Stromal cell of bone marrow (primary cell): ENCODE measurements around the gene UROC1.
A peak's percentile ranks its signal among the peaks of the same experiment; 100 is the strongest.
"Not testable (repeated sequence)": the region's sequence is repeated elsewhere in the genome, so short reads cannot be mapped to it uniquely, and the experiment has no call there.

Experiments
- DNase-seq: peaks from one replicate; pipeline ENCODE4 v3.0.0-alpha.2; 2012; ENCODE audit warnings: low read depth

The UROC1 gene

DNA sequence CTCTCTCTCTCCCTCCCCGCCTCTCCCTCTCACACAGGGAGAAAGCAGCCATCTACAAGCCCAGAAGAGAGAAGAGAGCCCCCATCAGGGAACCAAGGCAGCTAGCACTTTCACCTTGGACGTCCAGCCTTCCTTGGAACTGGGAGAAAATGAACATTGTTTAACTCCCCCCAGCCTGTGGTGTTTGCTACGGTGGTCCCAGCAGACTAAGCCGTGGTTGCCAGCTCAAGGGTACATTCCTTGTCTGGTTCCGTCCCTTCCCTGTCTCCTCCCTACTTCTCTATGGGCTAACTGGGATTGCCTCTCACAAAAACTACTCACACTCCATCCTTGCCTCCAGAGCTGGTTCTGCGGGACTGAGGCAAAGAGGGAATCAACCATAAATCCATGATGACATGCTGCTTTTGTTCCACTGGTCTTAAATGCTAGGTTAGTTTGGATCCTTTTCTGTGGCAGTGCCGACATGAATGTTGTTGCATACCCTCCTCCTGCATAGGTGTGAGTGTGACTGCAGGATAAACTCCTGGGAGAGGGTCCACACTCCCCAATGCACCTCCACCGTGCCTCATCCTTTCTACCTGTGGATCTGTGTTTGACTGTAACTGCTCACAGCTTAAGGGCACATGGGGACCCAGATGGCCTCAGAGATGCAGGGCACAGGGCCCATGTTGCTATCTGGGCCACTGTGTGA lies 29.1 kb upstream of the UROC1 start:
- no peak for DNase-seq

DNA sequence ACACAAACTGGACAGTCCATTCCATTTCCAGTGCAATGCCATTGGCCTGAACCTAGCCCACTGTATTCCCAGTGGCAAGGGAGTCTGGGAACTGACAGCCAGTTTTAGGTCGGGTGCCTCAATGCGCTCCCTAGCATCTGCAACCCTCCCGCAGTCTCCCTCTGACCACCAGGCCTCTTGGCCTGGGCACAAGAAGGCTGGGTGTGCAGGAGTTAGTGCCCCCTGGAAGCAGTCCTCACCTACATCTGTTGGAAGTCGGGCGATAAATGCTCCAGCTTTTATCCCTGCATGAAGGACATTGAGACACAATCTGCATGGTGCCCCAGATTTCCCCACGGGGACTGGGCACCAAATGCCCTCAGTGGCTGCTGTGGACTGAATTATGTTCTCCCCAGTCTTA lies 28.4 kb upstream of the UROC1 start:
- DNase-seq, result no peak

DNA sequence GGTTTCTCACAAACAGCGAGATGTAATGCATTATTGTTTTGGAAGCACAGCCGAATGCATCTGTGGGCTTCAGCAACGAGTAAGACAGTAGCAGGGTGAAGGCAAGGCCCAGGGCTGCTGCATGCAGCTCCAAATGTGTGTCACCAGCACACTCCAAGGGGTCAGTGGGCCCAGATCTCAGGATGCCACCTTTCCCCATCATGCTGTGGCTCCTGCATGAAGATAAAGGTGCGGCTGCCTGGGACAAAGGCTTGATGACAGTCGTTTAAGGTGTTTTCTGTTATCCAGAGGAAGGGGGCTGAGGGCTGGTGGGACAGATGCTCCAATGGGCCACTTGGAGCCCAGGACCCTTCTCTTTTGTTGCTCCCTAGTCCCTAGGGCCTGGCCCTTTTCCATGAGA lies 28.0 kb upstream of the UROC1 start:
- DNase-seq, result no peak

DNA sequence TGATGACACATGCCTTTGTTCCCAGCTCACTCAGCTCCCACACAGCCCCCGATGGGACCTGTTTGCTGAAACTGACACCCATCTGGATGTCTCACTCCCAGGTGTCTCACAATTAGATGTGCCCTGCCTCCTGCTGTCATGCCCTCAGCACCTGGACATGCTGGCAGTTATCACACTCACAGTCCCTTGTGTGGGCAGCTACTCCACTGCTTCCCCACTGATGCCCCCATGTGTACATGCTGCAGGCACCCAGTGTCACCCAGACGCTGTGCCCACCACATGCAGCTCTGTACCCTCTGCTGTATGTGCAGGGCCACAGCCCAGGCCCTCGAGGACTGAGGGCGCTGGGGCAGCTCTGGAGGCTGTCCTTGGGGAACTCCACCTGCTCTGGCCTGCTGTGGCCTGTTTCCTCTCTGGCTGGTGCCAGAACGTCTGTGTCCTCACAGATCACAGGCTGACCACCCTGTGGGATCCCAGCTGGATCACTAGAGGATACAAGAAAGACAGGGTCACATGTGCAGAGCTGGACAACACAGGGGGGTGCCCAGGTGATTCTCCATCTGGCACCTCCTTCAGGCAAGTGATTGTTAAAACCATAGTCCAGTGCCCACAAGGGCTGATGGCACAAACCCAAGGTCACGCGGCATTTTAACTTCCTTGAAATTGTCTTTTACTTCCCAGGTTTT lies 27.2 kb upstream of the UROC1 start:
- DNase-seq, result no peak

DNA sequence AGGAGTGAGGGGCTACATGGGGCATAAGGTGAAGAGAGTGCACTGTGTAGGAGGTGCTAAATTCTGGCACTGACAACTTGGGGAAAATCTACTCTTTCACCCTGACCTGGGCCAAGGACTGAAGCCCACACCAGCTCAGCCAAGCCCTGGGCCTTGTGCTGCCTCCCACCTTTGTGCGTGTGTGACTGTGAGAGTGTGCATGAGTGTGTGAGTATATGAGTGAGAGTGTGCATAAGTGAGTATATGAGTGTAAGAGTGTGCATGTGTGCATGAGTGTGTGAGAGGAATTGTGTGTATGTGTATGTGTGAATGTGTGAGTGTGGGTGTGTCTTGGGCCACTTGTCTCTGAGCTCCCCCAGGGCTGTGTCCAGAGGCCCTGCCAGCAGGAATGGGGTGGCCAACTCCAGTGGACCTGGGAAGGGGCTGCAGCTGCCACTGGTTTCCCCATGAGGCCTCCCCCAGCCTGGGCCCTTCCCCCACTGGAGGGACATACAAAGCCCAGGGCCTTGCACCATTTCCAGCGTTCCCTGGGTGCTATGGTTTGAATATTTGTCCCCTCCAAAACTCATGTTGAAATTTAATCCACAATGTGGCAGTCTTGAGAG lies 26.0 kb upstream of the UROC1 start:
- no peak for DNase-seq

DNA sequence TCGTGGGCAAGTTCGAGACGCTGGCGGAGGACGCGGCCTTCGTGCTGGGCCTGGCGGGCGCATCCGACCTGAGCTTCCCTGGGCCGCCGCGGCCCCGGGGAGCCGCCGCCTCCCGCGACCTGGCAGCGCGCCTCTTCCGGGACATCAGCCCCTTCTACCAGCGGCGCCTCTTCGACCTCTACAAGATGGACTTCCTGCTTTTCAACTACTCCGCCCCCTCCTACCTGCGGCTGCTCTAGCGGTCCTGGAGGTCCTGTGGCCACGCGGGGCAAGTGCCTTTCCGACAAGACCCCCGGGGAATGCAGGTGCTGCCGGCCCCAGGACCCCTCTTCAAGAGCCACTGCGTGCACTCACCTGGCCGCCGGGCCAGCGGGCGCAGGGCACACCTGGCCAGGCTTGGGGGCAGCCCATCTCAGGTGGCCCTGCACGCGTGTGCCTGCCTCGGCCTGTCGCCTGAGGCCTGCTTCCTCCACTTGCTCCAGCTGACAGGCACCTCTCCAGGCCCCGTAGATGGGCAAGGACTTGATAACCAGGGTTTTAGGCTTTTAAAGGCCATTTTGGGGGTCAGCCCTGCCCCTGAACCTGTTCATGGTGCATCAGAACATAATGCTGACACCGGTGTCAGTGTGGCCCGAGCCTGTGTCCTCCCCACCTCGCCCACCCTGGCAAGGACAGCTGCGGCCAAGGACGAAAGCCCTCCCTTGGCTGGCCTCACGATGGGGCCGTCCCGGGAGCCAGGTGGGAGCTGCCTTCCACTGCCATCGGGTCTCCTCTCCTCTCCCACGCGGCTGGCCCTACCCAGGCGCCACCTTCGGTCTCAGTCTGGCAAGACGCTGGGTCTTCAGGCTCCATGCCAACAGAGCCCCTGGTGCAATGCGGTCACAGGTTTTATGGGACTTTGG lies 25.0 kb upstream of the UROC1 start:
- no peak for DNase-seq

DNA sequence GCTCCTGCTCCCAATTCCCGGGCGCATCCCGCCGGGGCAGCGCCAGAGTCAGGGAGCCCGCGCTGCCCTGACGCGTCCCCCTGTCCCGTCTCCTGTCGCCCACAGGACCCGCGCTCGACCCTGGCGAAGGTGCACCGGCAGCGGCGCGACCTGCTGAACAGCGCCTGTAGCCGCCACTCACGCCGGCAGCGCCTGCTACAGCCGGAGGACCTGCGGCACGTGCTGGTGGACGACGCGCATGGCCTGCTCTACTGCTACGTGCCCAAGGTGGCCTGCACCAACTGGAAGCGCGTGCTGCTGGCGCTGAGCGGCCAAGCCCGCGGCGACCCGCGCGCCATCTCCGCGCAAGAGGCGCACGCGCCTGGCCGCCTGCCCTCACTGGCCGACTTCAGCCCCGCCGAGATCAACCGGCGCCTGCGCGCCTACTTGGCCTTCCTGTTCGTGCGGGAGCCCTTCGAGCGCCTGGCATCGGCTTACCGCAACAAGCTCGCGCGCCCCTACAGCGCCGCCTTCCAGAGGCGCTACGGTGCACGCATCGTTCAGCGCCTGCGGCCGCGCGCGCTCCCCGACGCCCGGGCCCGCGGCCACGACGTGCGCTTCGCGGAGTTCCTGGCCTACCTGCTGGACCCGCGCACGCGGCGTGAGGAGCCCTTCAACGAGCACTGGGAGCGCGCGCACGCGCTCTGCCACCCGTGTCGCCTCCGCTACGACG lies 24.2 kb upstream of the UROC1 start:
- DNase-seq, result no peak

DNA sequence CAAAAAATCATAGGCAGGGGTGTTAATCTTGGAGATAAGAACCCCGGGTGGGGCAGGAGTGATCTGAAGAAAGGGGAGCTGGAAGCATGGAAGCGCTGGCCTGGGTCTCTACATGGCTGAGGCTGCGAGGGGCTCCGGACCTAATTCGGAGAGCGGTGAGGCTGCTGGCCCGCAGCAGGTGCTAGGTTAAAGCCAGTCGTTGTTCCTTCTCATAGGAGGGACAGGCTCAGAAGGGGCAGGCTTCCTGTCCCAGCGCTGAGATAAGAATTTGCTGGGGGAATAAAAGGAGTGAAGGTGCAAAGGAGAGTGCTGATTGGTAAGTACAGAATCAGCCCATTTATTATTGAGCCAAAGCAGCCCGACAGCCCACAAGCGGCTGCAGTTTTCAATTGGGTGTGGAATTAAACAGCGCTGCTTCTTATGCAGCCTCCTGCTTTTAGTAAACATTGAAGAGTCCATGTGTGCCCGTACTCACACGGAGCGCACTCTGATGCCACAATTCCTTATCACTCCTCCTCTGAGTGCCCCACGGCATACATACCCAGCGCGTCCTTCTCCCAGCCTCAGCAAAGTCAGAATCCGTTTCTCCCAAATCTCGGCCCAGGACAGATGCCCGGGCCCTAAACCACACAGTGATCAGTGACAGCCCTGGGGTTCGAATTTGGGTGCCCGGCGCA lies 23.5 kb upstream of the UROC1 start:
- no peak for DNase-seq

DNA sequence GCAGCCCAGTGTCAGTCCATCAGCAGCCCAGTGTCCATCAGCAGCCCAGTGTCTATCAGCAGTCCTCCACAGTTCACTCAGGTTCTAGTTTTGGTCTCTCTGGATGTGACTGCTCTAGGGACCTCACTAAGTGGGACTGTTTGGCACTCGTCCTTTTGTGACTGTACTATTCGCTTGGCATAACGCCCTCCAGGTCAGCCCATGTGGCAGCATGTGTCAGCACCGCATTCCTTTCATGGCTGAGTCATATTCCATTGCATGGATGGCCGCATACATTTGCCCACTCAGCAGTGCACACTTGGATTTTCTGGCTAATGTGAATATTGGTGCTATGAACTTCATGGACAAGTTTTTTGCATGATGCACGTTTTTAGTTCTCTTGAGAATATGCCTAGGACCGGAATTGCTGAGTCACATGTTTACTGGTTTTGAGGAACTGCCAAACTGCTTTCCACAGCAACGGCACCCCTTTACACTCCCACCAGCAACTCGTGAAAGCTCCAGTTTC lies 22.8 kb upstream of the UROC1 start:
- DNase-seq, result peak; percentile 92

DNA sequence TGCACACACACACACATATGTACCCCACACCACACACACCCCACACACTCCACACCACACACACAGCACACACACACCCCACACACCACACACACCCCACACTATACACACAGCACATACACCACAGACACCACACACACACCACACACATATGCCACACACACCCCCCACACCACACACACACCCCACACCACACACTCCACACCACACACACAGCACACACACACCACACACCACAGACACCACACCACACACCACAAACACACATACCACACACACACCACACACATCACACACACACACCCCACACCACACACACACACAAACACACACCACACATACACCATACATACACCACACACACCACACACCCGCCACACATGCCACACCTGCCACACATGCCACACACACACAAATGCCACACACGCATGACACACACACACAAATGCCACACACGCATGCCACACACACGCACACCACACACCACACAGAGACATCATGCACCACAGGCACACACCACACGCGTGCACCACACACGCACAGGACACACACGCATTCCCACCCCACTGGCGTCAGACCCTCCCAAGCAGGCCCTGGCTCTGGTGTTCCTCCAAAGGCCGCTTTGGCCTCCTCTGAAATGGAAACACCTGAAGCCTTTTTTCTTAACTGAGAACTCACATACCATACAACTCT lies 22.1 kb upstream of the UROC1 start:
- DNase-seq, result no peak

DNA sequence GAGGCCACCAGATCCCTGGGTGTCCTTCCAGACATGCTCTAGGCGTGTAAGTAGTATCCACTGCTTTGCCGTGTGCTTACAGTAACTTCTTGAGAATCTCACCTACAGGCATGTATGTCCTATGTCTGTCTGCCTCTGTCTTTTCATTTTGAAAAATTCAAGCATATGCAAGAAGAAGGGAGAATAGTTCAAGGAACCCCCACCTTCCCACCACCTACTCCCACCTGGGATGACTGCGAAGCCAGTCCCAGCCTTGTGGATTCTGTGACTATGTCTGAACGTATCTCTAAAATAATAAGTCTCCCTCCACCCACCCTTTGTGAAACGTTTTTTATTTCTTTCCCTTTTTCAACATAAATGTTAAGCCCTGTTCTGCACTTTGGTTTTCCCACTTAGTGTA lies 21.4 kb upstream of the UROC1 start:
- no peak for DNase-seq

DNA sequence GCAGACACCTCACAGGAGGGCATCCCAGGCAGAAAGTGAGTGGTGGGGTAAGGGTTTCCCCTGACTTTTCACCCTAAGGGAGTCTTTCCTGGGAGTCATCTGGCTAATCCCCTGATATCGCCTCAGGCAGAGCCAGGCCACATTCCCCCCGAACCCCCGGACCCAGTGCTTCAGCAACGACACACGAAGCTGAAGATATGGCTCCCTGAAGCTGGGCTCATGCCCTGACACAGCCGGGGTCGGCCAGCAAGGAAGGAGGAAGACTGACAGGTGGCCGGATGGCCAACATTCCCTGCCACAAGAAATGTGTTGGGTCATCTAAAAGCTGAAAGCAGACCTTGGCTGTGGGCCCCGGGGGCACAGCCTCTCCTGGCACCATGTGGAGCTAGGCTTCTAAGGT lies 20.7 kb upstream of the UROC1 start:
- DNase-seq, result no peak

DNA sequence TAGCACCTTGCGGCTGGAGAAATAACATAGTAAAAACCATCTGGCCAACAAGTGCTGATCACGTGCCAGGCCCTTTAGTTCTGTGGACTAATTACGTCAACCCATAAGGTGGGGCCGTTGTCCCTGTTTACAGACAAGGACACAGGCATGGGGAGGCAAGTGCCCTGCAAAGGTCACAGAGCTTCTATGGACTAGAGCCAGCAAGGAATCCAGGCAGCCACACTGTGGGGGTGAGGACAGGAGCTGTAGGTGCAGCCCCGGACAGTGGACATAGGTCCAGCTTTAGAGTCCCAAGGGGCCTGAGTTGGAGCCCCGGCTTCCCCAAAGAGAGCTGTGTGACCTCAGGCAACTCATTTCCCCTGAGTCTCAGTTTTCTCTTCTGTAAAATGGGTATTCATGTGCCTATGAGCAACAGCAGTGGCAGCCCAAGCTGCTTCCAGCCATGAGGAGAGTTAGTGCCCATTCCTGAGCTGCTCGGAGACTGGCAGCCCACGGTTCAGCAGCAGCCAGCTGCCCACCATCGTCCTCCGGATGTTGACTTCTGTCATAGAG lies 20.2 kb upstream of the UROC1 start:
- DNase-seq, result no peak

DNA sequence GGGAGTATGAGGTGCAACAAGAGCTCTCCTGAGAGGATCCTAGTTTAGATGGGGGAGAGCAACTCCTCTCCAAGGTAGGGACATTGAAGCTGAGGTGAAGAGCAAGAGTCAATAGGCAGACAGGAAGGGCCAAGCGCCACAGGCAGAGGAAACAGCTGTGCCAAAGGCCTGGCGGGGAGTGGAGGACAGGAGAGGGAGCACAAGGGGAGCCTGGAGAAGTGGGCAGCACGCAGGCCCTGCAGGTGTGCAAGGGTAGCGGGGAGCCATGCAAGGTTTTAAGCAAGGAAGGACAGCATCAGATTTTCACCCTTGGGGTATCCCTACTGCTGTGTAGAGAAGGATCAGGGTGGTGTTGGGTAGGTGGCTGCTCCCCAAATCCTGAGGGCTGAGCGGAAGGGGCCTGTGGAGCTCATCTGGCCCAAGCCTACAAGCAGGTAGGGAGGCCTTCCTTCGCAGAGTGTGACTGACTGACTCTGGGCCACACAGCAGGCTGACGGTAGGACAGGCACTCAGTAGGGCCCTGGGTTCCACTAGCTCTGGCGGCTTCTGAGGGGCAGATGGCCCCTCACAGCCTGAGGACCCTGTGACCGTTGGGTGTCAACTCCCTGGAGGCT lies 19.6 kb upstream of the UROC1 start:
- no peak for DNase-seq

DNA sequence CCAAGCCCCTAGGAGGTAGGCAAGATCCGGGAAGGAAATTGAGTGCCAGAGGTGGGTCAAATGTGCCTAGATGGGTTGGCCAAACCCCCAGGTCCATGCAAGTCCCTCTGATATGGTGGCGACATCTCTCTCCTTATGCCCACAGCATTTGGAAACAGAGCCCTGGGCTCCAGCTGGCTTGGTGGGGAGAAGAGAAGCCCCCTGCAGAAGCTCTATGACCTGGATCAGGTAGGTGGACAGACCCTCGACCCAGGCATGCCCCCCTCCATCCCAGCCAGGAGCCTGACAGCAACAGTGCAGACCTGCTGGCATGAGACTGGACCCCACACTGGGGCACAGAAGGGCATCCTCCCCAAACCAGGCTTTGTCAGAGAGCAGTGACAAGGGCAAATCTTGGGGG lies 18.6 kb upstream of the UROC1 start:
- no peak for DNase-seq

DNA sequence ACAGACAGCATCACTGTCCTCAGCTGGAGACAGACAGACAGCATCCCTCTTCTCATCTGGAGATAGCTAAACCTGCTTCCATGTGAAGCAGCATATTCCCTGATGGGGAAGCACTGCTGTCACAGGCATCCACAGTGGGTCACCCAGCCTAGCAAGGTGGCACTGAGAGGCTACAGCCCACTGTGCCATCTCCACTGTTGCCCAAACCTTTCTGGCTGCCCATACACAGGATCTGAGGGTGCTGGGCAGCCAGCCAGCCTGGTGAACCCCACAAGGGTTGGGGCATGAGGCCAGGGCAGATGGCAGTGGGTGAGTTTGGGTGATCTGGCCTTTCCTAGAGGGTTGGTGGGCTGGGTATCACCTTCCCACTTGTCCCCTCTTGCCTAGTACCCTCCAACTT lies 18.1 kb upstream of the UROC1 start:
- no peak for DNase-seq

DNA sequence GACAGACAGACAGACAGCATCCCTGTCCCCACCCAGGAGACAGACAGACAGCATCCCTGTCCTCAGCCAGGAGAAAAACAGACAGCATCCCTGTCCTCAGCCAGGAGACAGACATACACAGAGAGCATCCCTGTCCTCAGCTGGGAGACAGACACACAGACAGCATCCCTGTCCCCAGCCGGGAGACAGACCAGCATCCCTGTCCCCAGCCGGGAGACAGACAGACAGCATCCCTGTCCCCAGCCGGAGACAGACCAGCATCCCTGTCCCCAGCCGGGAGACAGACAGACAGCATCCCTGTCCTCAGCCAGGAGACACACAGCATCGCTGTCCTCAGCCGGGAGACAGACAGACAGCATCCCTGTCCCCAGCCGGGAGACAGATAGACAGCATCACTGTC lies 17.1 kb upstream of the UROC1 start:
- not testable (repeated sequence) for DNase-seq

DNA sequence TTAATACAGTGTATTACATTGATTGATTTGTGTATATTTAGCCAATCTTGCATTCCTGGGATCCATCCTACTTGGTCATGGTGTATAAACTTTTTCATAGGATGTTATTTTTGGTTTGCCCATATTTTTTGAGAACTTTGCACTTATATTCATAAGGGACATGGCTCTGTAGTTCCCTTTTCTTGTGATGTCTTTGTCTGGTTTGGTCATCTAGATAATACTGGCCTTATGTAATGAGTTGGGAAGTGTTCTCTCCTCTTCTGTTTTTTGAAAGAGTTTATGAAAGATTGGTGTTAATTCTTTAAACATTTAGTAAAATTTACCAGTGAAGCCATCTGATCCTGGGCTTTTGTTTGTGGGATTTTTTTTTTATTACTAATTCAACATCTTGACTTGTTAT lies 15.9 kb upstream of the UROC1 start:
- DNase-seq, result no peak

DNA sequence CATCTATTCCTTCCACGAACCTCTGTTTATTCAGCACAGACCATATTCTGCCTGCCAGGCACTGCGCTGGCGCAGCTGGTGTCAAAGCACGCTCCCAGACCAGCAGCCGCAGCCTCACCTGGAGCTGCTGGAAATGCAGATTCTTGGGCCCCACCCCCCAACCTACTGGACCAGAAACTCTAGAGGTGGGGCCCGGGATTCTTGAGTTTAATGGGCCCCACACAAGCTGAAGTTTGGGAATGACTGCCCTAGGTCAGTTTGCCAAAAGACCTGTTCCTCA lies 13.4 kb upstream of the UROC1 start:
- DNase-seq, result no peak
